Thoracic aorta (tissue), 2 donors: ENCODE results near the gene CLCN1. TPM values are rescaled to one million over a fixed set of nuclear protein-coding genes. Genes with fewer than 3 reads are reported as not detected.

Experiments used
- ATAC-seq: fragments of 150-250 bp; one replicate; pipeline ENCODE4 v1.8.0; 2017; ENCODE audit warnings: low read depth; ENCODE audit not compliant: insufficient number of reproducible peaks, low FRiP score
- DNase-seq: peaks from one replicate; pipeline ENCODE4 v3.0.0-alpha.2; 2020; ENCODE audit warnings: low spot score
- H3K27ac ChIP-seq, 2 donors: fragments of 200-600 bp; sonication (generic); 1 replicate in 1 of 2; 2 replicates in 1 of 2; pipeline ENCODE4 v1.5.1; 2016; ENCODE audit warnings: mild to moderate bottlenecking in 2 of 2, moderate library complexity in 2 of 2
- H3K27me3 ChIP-seq: fragments of 200-600 bp; sonication (generic); replicated peaks from 2 replicates; pipeline ENCODE4 v1.6.0; 2016; ENCODE audit warnings: mild to moderate bottlenecking; ENCODE audit not compliant: insufficient read depth
- H3K36me3 ChIP-seq: fragments of 200-600 bp; sonication (generic); one replicate; pipeline ENCODE4 v1.5.1; 2016
- H3K4me1 ChIP-seq, 2 donors: fragments of 200-600 bp; sonication (generic); 1 replicate in 1 of 2; 2 replicates in 1 of 2; pipeline versions ENCODE4 v1.5.1 to v1.6.0; 2016; ENCODE audit warnings: low read depth in 2 of 2, mild to moderate bottlenecking in 1 of 2; ENCODE audit not compliant: control insufficient read depth in 1 of 2
- H3K4me3 ChIP-seq: fragments of 200-600 bp; sonication (generic); 2 replicates; pipeline ENCODE4 v1.5.1; 2016; ENCODE audit warnings: mild to moderate bottlenecking
- H3K9me3 ChIP-seq: fragments of 200-600 bp; sonication (generic); 2 replicates; pipeline ENCODE4 v1.5.1; 2016
- total RNA-seq, 2 donors: library from RNA; depleted of rRNA; stranded (reverse); fragments of >200 nt; gene quantifications; one replicate each; pipeline versions ENCODE4 v1.1.0 to v1.2.3, GENCODE V29; 2016
- TF ChIP-seq, protein P1 (sequence below): fragments of 200-600 bp; sonication (generic); IDR thresholded peaks from one replicate; pipeline ENCODE4 v1.5.1; 2019; ENCODE audit warnings: antibody characterized with exemption

The CLCN1 gene
- total RNA-seq, 2 donors from 2014 or later, result 0.68 TPM; not detected in 1

DNA sequence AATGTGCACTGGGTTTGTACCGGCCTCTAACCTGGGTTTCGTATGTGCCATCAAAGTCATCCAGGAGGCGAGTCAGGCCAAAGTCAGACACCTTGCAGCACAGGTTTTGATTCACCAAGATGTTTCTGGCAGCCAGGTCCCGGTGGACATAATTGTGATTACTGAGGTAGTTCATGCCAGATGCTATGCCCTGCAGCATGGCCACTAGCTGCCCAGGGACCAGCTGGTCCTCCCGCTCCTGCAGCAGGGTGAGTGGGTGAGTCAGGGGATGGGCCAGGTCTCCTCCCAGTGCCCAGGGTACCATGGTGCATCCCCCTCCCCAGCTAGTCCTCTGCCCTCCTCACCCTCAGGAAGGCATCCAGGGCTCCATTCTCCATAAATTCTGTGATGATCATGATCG lies 78.9 kb downstream of the CLCN1 start:
- H3K9me3 ChIP-seq, result no peaks in the 10 kb centered on the region
- peaks cover 38 to 62% of the 10 kb centered on the region in 2 donors for H3K4me1 ChIP-seq
- H3K4me3 ChIP-seq, result no peak overlapping the region
- H3K36me3 ChIP-seq, result peaks cover 10% of the 10 kb centered on the region
- TF ChIP-seq, protein P1, sequence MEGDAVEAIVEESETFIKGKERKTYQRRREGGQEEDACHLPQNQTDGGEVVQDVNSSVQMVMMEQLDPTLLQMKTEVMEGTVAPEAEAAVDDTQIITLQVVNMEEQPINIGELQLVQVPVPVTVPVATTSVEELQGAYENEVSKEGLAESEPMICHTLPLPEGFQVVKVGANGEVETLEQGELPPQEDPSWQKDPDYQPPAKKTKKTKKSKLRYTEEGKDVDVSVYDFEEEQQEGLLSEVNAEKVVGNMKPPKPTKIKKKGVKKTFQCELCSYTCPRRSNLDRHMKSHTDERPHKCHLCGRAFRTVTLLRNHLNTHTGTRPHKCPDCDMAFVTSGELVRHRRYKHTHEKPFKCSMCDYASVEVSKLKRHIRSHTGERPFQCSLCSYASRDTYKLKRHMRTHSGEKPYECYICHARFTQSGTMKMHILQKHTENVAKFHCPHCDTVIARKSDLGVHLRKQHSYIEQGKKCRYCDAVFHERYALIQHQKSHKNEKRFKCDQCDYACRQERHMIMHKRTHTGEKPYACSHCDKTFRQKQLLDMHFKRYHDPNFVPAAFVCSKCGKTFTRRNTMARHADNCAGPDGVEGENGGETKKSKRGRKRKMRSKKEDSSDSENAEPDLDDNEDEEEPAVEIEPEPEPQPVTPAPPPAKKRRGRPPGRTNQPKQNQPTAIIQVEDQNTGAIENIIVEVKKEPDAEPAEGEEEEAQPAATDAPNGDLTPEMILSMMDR, result no peak
- H3K27ac ChIP-seq, result no peak overlapping the region
- no peaks in the 10 kb centered on the region for H3K27me3 ChIP-seq
- DNase-seq, result no peak
- no peak for ATAC-seq

- Histone ChIP-seq H3K27ac (peak overlapping the region; percentile 28 to 31), H3K4me1 (peaks cover 37 to 55% of the 10 kb centered on the region in 2 donors), H3K36me3 (peaks cover 4% of the 10 kb centered on the region), H3K9me3 (no peaks in the 10 kb centered on the region), H3K4me3 (no peak overlapping the region), H3K27me3 (no peaks in the 10 kb centered on the region)
- DNase-seq (no peak), ATAC-seq (no peak)
- TF ChIP-seq, protein P1, result no peak
These were observed 79.6 kb downstream of the CLCN1 start for GRCh38 chr7:143395187-143396149.

DNA sequence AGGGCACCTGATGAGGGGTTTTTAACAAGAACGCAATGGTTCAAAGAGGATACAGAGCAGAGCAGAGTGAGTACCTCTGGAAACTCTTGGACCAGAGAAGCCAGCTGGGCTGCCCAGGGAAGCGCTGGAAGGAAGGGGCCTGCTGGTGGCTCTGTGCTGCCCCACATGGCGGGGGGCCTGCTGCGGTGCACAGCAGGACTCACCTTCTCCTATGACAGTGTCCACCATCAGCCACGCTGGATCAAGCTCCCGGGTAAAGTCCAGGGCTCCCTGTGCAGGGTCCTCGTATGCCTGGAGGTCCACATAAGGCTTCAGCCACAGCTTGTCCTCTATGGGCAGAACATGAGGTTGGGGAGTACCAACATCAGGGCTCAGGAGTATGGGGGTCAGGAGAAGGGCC lies 80.3 kb downstream of the CLCN1 start:
- no peak overlapping the region for H3K4me3 ChIP-seq
- H3K27me3 ChIP-seq, result no peaks in the 10 kb centered on the region
- H3K4me1 ChIP-seq, result peaks cover 30 to 48% of the 10 kb centered on the region in 2 donors
- H3K9me3 ChIP-seq, result no peaks in the 10 kb centered on the region
- no peaks in the 10 kb centered on the region for H3K36me3 ChIP-seq
- TF ChIP-seq, protein P1, result no peak
- no peak for ATAC-seq
- H3K27ac ChIP-seq, result peak overlapping the region; percentile 28 to 31
- DNase-seq, result no peak

DNA sequence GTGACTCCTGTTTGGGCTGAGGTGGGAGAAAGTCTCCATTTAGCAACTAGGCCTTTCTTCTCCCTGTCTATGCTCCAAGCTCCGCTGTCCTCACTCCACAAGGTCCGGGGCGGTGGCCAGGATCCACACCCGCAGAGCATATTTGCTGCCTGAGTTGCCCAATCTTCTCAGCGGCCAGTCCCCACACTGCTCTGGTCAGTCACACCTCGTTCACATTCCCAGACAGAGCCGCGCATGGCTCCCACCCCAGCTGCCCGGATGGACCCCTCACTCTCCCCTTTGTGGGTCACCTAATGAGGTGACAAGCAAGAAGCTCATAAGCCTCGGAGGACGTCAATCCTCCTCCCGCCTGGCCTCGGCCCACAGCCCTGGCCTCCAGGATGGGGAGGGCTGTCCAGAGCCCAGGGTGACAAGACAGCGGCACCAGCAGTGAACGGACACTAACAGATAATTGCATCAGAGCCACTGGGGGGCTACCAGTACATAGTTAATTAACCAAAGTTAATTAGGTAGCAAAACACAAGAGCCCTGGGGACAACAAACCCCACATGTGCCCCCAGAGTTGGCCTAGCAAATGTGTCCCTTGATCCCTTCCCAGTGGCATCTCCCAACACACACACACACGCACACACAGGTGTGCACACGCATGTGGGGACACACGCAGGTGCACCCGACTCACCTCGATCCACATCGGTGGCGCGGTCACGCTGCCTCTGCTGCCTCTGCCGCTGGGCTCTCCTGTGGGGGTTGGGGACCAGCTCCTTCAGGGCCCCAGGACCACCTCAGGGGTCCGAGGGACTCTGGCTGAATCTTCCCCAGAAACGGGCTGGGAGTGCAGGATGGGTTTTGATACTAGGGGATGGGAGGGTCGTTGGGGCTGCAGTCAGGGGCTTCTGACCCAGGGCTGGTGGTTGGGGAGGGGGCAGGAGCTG lies 81.0 kb downstream of the CLCN1 start:
- ATAC-seq, result no peak
- Histone ChIP-seq H3K4me1 (peaks cover 27 to 42% of the 10 kb centered on the region in 2 donors), H3K36me3 (no peaks in the 10 kb centered on the region), H3K4me3 (no peak overlapping the region), H3K9me3 (no peaks in the 10 kb centered on the region), H3K27ac (no peak overlapping the region), H3K27me3 (no peaks in the 10 kb centered on the region)
- TF ChIP-seq, protein P1, result no peak
- no peak for DNase-seq
